BLaER1 treated with 17β-estradiol and CSF1 and Interleukin-3, amounts not matched to agents 10 nM and 100 nM (cell line): ENCODE measurements around the gene NOL4L.
A peak's percentile ranks its signal among the peaks of the same experiment; 100 is the strongest.
"Not testable (repeated sequence)": the region's sequence is repeated elsewhere in the genome, so short reads cannot be mapped to it uniquely, and the experiment has no call there.

Experiments
- H3K27ac ChIP-seq, 11 experiments: shearing (Covaris generic); formaldehyde crosslinking; 2 replicates each; pipeline ENCODE4 v1.8.1; 2022
- H3K27me3 ChIP-seq, 11 experiments: shearing (Covaris generic); formaldehyde crosslinking; 2 replicates each; pipeline ENCODE4 v1.8.1; 2022
- H3K36me3 ChIP-seq, 11 experiments: shearing (Covaris generic); formaldehyde crosslinking; 2 replicates each; pipeline ENCODE4 v1.8.1; 2022
- H3K4me1 ChIP-seq, 10 experiments: shearing (Covaris generic); formaldehyde crosslinking; 2 replicates each; pipeline ENCODE4 v1.8.1; 2022
- H3K4me2 ChIP-seq, 11 experiments: shearing (Covaris generic); formaldehyde crosslinking; 2 replicates each; pipeline ENCODE4 v1.8.1; 2022
- H3K4me3 ChIP-seq, 10 experiments: shearing (Covaris generic); formaldehyde crosslinking; 2 replicates each; pipeline ENCODE4 v1.8.1; 2022
- H3K9ac ChIP-seq, 11 experiments: shearing (Covaris generic); formaldehyde crosslinking; 2 replicates each; pipeline ENCODE4 v1.8.1; 2022
- H3K9me3 ChIP-seq, 11 experiments: shearing (Covaris generic); formaldehyde crosslinking; replicated peaks in 1 of 11; 2 replicates each; pipeline ENCODE4 v1.8.1; 2022
- H4K20me1 ChIP-seq, 11 experiments: shearing (Covaris generic); formaldehyde crosslinking; 2 replicates each; pipeline ENCODE4 v1.8.1; 2022
- Cebpa-rat ChIP-seq, 11 experiments: shearing (Covaris generic); IDR thresholded peaks; 2 replicates each; pipeline ENCODE4 v1.8.1; 2022

The NOL4L gene

GRCh38 chr20:32496811-32497533, 88.2 kb downstream of the NOL4L start:
- Histone ChIP-seq H3K9ac (peak overlapping the region in 10 of 11 experiments; percentile 0 to 66 (median 58); a peak in 16 of 22 replicates), H3K4me2 (peak overlapping the region; percentile 76 to 90 (median 82)), H3K4me3 (peak overlapping the region in 8 of 10 experiments; percentile 4 to 39 (median 8); a peak in 8 of 20 replicates), H3K27me3 (no peaks in the 10 kb centered on the region), H3K27ac (peak overlapping the region in 9 of 11 experiments; percentile 43 to 75 (median 61); a peak in 15 of 22 replicates), H3K9me3 (peaks cover 0 to 8% (median 0%) of the 10 kb centered on the region in 11 experiments; a peak in 1 of 22 replicates), H4K20me1 (peaks cover 0 to 38% (median 0%) of the 10 kb centered on the region in 11 experiments; a peak in 4 of 22 replicates), H3K4me1 (peaks cover 39 to 88% (median 64%) of the 10 kb centered on the region in 10 experiments), H3K36me3 (peaks cover 0 to 20% (median 9%) of the 10 kb centered on the region in 11 experiments; a peak in 8 of 22 replicates)
- no peak for TF ChIP-seq Cebpa-rat (IDR thresholded peaks at IDR 0.05)

GRCh38 chr20:32495949-32496348, 89.2 kb downstream of the NOL4L start:
- Histone ChIP-seq H3K9me3 (peaks cover 0 to 8% (median 0%) of the 10 kb centered on the region in 11 experiments; a peak in 1 of 22 replicates), H3K36me3 (peaks cover 0 to 22% (median 9%) of the 10 kb centered on the region in 11 experiments; a peak in 8 of 22 replicates), H3K4me2 (peak overlapping the region in 7 of 11 experiments; percentile 26 to 89 (median 82); a peak in 9 of 22 replicates), H3K9ac (peak overlapping the region in 2 of 11 experiments; percentile 14 to 48; a peak in 1 of 22 replicates), H4K20me1 (peaks cover 0 to 44% (median 0%) of the 10 kb centered on the region in 11 experiments; a peak in 4 of 22 replicates), H3K4me3 (no peak overlapping the region), H3K4me1 (peaks cover 43 to 90% (median 73%) of the 10 kb centered on the region in 10 experiments), H3K27ac (peak overlapping the region in 2 of 11 experiments; percentile 55 to 59; a peak in 1 of 22 replicates), H3K27me3 (no peaks in the 10 kb centered on the region)
- TF ChIP-seq Cebpa-rat (IDR thresholded peaks at IDR 0.05), result no peak

GRCh38 chr20:32495217-32495565, 89.9 kb downstream of the NOL4L start:
- Histone ChIP-seq H3K4me2 (peak overlapping the region in 4 of 11 experiments; percentile 11 to 26 (median 15); a peak in 3 of 22 replicates), H3K27me3 (no peaks in the 10 kb centered on the region), H3K4me1 (peaks cover 45 to 85% (median 76%) of the 10 kb centered on the region in 10 experiments), H3K9me3 (peaks cover 0 to 5% (median 0%) of the 10 kb centered on the region in 11 experiments; a peak in 2 of 22 replicates), H3K4me3 (no peak overlapping the region), H4K20me1 (peaks cover 0 to 44% (median 0%) of the 10 kb centered on the region in 11 experiments; a peak in 4 of 22 replicates), H3K27ac (peak overlapping the region in 1 of 11 experiments; percentile 14; a peak in 3 of 22 replicates), H3K9ac (no peak overlapping the region; a peak in 1 of 22 replicates), H3K36me3 (peaks cover 0 to 30% (median 9%) of the 10 kb centered on the region in 11 experiments; a peak in 8 of 22 replicates)
- no peak for TF ChIP-seq Cebpa-rat (IDR thresholded peaks at IDR 0.05)

- peaks cover 0 to 44% (median 0%) of the 10 kb centered on the region in 11 experiments; a peak in 4 of 22 replicates for H4K20me1 ChIP-seq
- H3K36me3 ChIP-seq, result peaks cover 0 to 32% (median 9%) of the 10 kb centered on the region in 11 experiments; a peak in 10 of 22 replicates
- H3K9ac ChIP-seq, result no peak overlapping the region
- H3K27me3 ChIP-seq, result no peaks in the 10 kb centered on the region
- no peak for TF ChIP-seq Cebpa-rat (IDR thresholded peaks at IDR 0.05)
- no peak overlapping the region for H3K4me3 ChIP-seq
- peaks cover 0 to 3% (median 1%) of the 10 kb centered on the region in 11 experiments; a peak in 10 of 22 replicates for H3K9me3 ChIP-seq
- peaks cover 45 to 85% (median 76%) of the 10 kb centered on the region in 10 experiments for H3K4me1 ChIP-seq
- H3K27ac ChIP-seq, result peak overlapping the region in 1 of 11 experiments; percentile 14; a peak in 2 of 22 replicates
- peak overlapping the region in 6 of 11 experiments; percentile 18 to 69 (median 60); a peak in 6 of 22 replicates for H3K4me2 ChIP-seq
Measured at GRCh38 chr20:32494483-32495216, 90.5 kb downstream of the NOL4L start.

GRCh38 chr20:32493356-32493755, 91.8 kb downstream of the NOL4L start:
- no peak for TF ChIP-seq Cebpa-rat (IDR thresholded peaks at IDR 0.05)
- Histone ChIP-seq H3K4me3 (no peak overlapping the region), H3K9me3 (peaks cover 0 to 10% (median 7%) of the 10 kb centered on the region in 11 experiments; a peak in 11 of 22 replicates), H3K27ac (peak overlapping the region in 6 of 11 experiments; percentile 17 to 54 (median 36); a peak in 9 of 22 replicates), H3K4me2 (peak overlapping the region; percentile 25 to 69 (median 58); a peak in 20 of 22 replicates), H3K9ac (peak overlapping the region in 5 of 11 experiments; percentile 1 to 30 (median 20); a peak in 7 of 22 replicates), H4K20me1 (peaks cover 0 to 44% (median 0%) of the 10 kb centered on the region in 11 experiments; a peak in 4 of 22 replicates), H3K36me3 (peaks cover 0 to 38% (median 13%) of the 10 kb centered on the region in 11 experiments; a peak in 10 of 22 replicates), H3K27me3 (no peaks in the 10 kb centered on the region), H3K4me1 (peaks cover 43 to 78% (median 73%) of the 10 kb centered on the region in 10 experiments)

GRCh38 chr20:32491764-32492151, 93.4 kb downstream of the NOL4L start:
- H3K27ac ChIP-seq, result peak overlapping the region in 3 of 11 experiments; percentile 3 to 28 (median 17); a peak in 2 of 22 replicates
- H3K36me3 ChIP-seq, result peaks cover 0 to 38% (median 13%) of the 10 kb centered on the region in 11 experiments; a peak in 10 of 22 replicates
- peak overlapping the region; percentile 39 to 63 (median 56); a peak in 20 of 22 replicates for H3K4me2 ChIP-seq
- peaks cover 0 to 37% (median 0%) of the 10 kb centered on the region in 11 experiments; a peak in 4 of 22 replicates for H4K20me1 ChIP-seq
- not testable (repeated sequence) for H3K27me3 ChIP-seq, H3K4me3 ChIP-seq
- H3K9me3 ChIP-seq, result peaks cover 0 to 10% (median 7%) of the 10 kb centered on the region in 11 experiments; a peak in 11 of 22 replicates
- H3K9ac ChIP-seq, result 0 out of 22 replicates have a peak overlapping the region, but pooled peaks of 1 of the 11 experiments have one; percentile 9
- H3K4me1 ChIP-seq, result peaks cover 30 to 72% (median 58%) of the 10 kb centered on the region in 10 experiments

GRCh38 chr20:32490942-32491763, 94.0 kb downstream of the NOL4L start:
- Histone ChIP-seq H3K27me3 (no peaks in the 10 kb centered on the region), H4K20me1 (peaks cover 0 to 31% (median 0%) of the 10 kb centered on the region in 11 experiments; a peak in 4 of 22 replicates), H3K4me1 (peaks cover 32 to 71% (median 58%) of the 10 kb centered on the region in 10 experiments), H3K36me3 (peaks cover 0 to 36% (median 13%) of the 10 kb centered on the region in 11 experiments; a peak in 10 of 22 replicates), H3K27ac (peak overlapping the region in 4 of 11 experiments; percentile 3 to 28 (median 18); a peak in 3 of 22 replicates), H3K9ac (0 out of 22 replicates have a peak overlapping the region, but pooled peaks of 1 of the 11 experiments have one; percentile 9), H3K9me3 (peaks cover 0 to 10% (median 7%) of the 10 kb centered on the region in 11 experiments; a peak in 11 of 22 replicates), H3K4me3 (no peak overlapping the region), H3K4me2 (peak overlapping the region; percentile 39 to 63 (median 56))
- no peak for TF ChIP-seq Cebpa-rat (IDR thresholded peaks at IDR 0.05)
